Prostate gland (tissue), 2 donors: ENCODE measurements around the gene SNX4.

ENCODE experiments used
- POLR2A ChIP-seq: fragments of 450-650 bp; IDR thresholded peaks from one replicate; pipeline ENCODE4 v1.6.1; 2016; ENCODE audit warnings: antibody characterized with exemption, mild to moderate bottlenecking
- POLR2AphosphoS5 ChIP-seq: sonication (generic); formaldehyde crosslinking; IDR thresholded peaks from one replicate; pipeline ENCODE4 v1.6.1; 2017; ENCODE audit warnings: antibody characterized with exemption
- TF ChIP-seq, protein P1 (sequence below), 4 experiments: fragments of 200-600 bp in 2 of 4; fragments of 450-650 bp in 2 of 4; sonication (generic) in 2 of 4; IDR thresholded peaks; 1 replicate in 3 of 4; 2 replicates in 1 of 4; pipeline ENCODE4 v1.5.1; 2016 to 2019; ENCODE audit warnings: antibody characterized with exemption in 4 of 4, mild to moderate bottlenecking in 2 of 4, moderate library complexity in 2 of 4

DNA sequence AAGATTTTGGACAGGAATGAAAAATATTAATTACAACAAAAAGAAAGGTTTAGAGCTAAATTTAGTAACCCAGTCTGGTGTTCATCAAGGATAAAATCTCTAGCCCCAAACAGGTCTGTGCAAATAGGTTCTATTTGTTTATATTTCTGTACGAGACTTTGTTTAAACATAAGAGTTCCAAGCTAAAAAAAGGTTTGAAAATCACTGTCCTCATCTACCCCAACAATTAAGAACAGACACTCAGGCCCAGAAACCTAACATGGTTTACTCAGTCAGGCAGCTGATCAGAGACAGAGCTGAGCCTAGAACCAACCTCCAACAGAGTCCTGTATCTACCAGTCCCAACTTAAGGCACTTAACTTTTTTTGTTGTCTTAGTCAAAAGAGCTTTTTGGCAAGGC lies 49.3 kb downstream of the SNX4 start:
- TF ChIP-seq, protein P1, sequence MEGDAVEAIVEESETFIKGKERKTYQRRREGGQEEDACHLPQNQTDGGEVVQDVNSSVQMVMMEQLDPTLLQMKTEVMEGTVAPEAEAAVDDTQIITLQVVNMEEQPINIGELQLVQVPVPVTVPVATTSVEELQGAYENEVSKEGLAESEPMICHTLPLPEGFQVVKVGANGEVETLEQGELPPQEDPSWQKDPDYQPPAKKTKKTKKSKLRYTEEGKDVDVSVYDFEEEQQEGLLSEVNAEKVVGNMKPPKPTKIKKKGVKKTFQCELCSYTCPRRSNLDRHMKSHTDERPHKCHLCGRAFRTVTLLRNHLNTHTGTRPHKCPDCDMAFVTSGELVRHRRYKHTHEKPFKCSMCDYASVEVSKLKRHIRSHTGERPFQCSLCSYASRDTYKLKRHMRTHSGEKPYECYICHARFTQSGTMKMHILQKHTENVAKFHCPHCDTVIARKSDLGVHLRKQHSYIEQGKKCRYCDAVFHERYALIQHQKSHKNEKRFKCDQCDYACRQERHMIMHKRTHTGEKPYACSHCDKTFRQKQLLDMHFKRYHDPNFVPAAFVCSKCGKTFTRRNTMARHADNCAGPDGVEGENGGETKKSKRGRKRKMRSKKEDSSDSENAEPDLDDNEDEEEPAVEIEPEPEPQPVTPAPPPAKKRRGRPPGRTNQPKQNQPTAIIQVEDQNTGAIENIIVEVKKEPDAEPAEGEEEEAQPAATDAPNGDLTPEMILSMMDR (IDR thresholded peaks at IDR 0.05), result no peak
- no peak for TF ChIP-seq POLR2AphosphoS5
- no peak for TF ChIP-seq POLR2A
